DOHH2 (cell line): ENCODE results near the gene OSBPL10.

Experiments used
- EZH2phosphoT487 ChIP-seq: fragments of 200-600 bp; sonication (generic); IDR thresholded peaks from 2 replicates; pipeline ENCODE4 v1.6.1; 2017; ENCODE audit warnings: borderline replicate concordance, mild to moderate bottlenecking, antibody characterized with exemption, low read length, moderate library complexity, mixed read lengths
- TF ChIP-seq, protein P1 (sequence below): fragments of 200-600 bp; sonication (generic); IDR thresholded peaks from one replicate; pipeline ENCODE4 v1.5.1; 2014; ENCODE audit warnings: antibody characterized with exemption, mild to moderate bottlenecking, low read depth, low read length; ENCODE audit not compliant: poor library complexity, severe bottlenecking

DNA sequence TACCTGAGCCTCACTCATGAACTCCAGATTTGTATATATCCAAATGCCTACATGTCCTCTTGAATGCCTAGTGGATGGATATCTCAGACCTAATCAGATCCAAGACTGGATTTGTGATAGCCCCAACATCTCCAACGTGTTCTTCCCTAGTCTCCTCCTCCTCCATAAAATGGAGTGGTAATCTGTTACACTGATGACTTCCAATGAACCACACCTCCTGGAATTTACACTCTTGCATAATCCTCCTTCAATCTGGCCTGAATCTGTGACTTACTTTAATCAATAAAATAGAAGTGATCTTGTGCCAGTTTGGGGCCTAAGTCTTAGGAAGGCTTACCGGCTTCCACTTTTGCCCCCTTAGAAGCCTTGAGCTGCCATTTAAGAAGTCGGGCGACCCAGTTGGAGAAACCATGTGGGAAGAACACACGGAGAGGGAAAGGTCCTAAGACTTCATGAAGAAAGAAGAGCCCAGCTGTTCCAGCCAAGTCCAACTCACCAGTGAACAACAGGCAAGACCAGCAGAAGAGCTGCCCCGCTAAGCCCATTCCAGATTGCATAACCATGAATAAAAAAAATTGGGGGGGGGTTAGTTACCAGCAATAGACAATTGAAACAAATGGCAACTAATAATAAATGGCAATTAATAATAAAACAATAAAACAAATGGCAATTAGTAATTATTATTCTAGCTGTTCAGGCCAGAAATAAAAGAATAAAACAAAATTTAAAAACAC lies 284.1 kb downstream of the OSBPL10 start:
- TF ChIP-seq, protein P1, sequence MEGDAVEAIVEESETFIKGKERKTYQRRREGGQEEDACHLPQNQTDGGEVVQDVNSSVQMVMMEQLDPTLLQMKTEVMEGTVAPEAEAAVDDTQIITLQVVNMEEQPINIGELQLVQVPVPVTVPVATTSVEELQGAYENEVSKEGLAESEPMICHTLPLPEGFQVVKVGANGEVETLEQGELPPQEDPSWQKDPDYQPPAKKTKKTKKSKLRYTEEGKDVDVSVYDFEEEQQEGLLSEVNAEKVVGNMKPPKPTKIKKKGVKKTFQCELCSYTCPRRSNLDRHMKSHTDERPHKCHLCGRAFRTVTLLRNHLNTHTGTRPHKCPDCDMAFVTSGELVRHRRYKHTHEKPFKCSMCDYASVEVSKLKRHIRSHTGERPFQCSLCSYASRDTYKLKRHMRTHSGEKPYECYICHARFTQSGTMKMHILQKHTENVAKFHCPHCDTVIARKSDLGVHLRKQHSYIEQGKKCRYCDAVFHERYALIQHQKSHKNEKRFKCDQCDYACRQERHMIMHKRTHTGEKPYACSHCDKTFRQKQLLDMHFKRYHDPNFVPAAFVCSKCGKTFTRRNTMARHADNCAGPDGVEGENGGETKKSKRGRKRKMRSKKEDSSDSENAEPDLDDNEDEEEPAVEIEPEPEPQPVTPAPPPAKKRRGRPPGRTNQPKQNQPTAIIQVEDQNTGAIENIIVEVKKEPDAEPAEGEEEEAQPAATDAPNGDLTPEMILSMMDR, result no peak
- no peak for TF ChIP-seq EZH2phosphoT487
